Activated CD8-positive, alpha-beta memory T cell treated with anti-CD3 and anti-CD28 coated beads for 48 hours (primary cell): Measurements from ENCODE around the gene SPOP.
"Not testable (repeated sequence)": the region's sequence is repeated elsewhere in the genome, so short reads cannot be mapped to it uniquely, and the experiment has no call there.

Experiments used
- DNase-seq, 3 experiments: peaks; one replicate each; pipeline ENCODE4 v3.0.0-alpha.2; 2020; ENCODE audit warnings: low read depth in 2 of 3, low spot score in 2 of 3

Gene SPOP

GRCh38 chr17:49677933-49678847, at the start of gene SPOP:
Gene SPOP, minus strand, starts transcription at chr17:49678097. Its CDS starts 55,287 bp downstream, at chr17:49622810.
- peak; percentile 94 to 97 (median 95) for DNase-seq

- DNase-seq, result no peak
These were observed 49.5 kb upstream of the SPOP start for GRCh38 chr17:49727380-49727779.

GRCh38 chr17:49725452-49726130, 47.7 kb upstream of the SPOP start:
- no peak for DNase-seq

GRCh38 chr17:49724552-49724951, 46.7 kb upstream of the SPOP start:
- not testable (repeated sequence) for DNase-seq

- DNase-seq, result no peak
These were observed 45.5 kb upstream of the SPOP start for GRCh38 chr17:49723423-49723822.

GRCh38 chr17:49722066-49722465, 44.2 kb upstream of the SPOP start:
- DNase-seq, result no peak

- DNase-seq, result no peak
These were observed 39.5 kb upstream of the SPOP start for GRCh38 chr17:49717371-49717861.

- DNase-seq, result no peak
These were observed 38.9 kb upstream of the SPOP start for GRCh38 chr17:49716668-49717364.

GRCh38 chr17:49715717-49716279, 37.9 kb upstream of the SPOP start:
- DNase-seq, result no peak

GRCh38 chr17:49715216-49715615, 37.3 kb upstream of the SPOP start:
- DNase-seq, result no peak

- no peak for DNase-seq
These were observed 30.8 kb upstream of the SPOP start for GRCh38 chr17:49708515-49709183.

GRCh38 chr17:49707608-49708514, 30.0 kb upstream of the SPOP start, which contains the start of gene SLC35B1:
Gene SLC35B1, minus strand, starts transcription at chr17:49707964. Its CDS starts 131 bp downstream, at chr17:49707833.
- DNase-seq, result peak; percentile 77 to 94 (median 93)

GRCh38 chr17:49707246-49707607, 29.3 kb upstream of the SPOP start:
- DNase-seq, result no peak

GRCh38 chr17:49705254-49705653, 27.4 kb upstream of the SPOP start:
- no peak for DNase-seq

GRCh38 chr17:49703557-49704277, 25.8 kb upstream of the SPOP start:
- DNase-seq, result no peak

- no peak for DNase-seq
These were observed 23.1 kb upstream of the SPOP start for GRCh38 chr17:49700960-49701359.

GRCh38 chr17:49699966-49700575, 22.2 kb upstream of the SPOP start:
- DNase-seq, result no peak

GRCh38 chr17:49698005-49698404, 20.1 kb upstream of the SPOP start:
- no peak for DNase-seq
